Endothelial cell of umbilical vein (primary cell): ENCODE measurements around the gene THSD4. TPM values are rescaled to one million over a fixed set of nuclear protein-coding genes. Genes with fewer than 3 reads are reported as not detected.

Experiments
- BruUV-seq: library from RNA; stranded (reverse); fragments of 400-500 nt; replicated peaks from 2 replicates; lab custom pipeline; 2021; lab: Mats Ljungman, UMichigan
- CTCF ChIA-PET: fragments of 300-600, 350-600 bp; sonication (Branson Sonifier 250); formaldehyde crosslinking; loops from one replicate; lab custom pipeline; 2021; ENCODE audit warnings: antibody characterized with exemption, inconsistent platforms; lab: Charles Lee
- POLR2A ChIA-PET: fragments of 300-600, 350-600 bp; sonication (Branson Sonifier 250); formaldehyde crosslinking; loops from one replicate; lab custom pipeline; 2021; ENCODE audit warnings: antibody characterized with exemption, inconsistent platforms; lab: Charles Lee
- DNase-seq: peaks from one replicate; pipeline ENCODE4 v3.0.0-alpha.2; 2011; ENCODE audit warnings: low read depth, low spot score
- FAIRE-seq: peaks from 2 replicates; lab custom pipeline; 2011; peaks lifted over from hg19 to GRCh38; lab: Jason Lieb, UNC
- H2AFZ ChIP-seq: 2 replicates; pipeline ENCODE4 v1.6.0; 2012; ENCODE audit warnings: low read depth, low read length, control low read depth, inconsistent platforms
- H3K27ac ChIP-seq: 2 replicates; pipeline ENCODE4 v1.5.1; 2011; ENCODE audit warnings: low read depth, mild to moderate bottlenecking, control low read depth, low read length, moderate library complexity; ENCODE audit not compliant: insufficient read depth
- H3K27me3 ChIP-seq, 2 experiments: 2 replicates each; pipeline versions ENCODE4 v1.6.0 to v1.6.1; 2011; ENCODE audit warnings: low read length in 2 of 2, mixed read lengths in 1 of 2; ENCODE audit not compliant: control insufficient read depth in 2 of 2, insufficient read depth in 2 of 2
- H3K36me3 ChIP-seq, 2 experiments: 2 replicates in 1 of 2; 3 replicates in 1 of 2; pipeline ENCODE4 v1.5.1; 2011; ENCODE audit warnings: low read length in 2 of 2, mild to moderate bottlenecking in 1 of 2, moderate library complexity in 1 of 2; ENCODE audit not compliant: control insufficient read depth in 2 of 2, insufficient read depth in 2 of 2; ENCODE audit errors: extremely low read depth in 1 of 2
- H3K4me1 ChIP-seq: 3 replicates; pipeline ENCODE4 v1.5.1; 2011; ENCODE audit warnings: mild to moderate bottlenecking, low read length; ENCODE audit not compliant: control insufficient read depth, insufficient read depth; ENCODE audit errors: extremely low read depth
- H3K4me2 ChIP-seq: 2 replicates; pipeline ENCODE4 v1.6.1; 2011; ENCODE audit warnings: low read length, control low read depth, mixed read lengths; ENCODE audit not compliant: insufficient read depth
- H3K4me3 ChIP-seq, 3 experiments: fragments of 200-600 bp in 1 of 3; sonication (generic), shearing (Covaris generic) in 1 of 3; replicated peaks in 1 of 3; 2 replicates each; pipeline ENCODE4 v1.5.1; 2011 to 2016; ENCODE audit warnings: control low read depth in 3 of 3, low read length in 3 of 3, mild to moderate bottlenecking in 2 of 3, inconsistent platforms in 1 of 3, low read depth in 1 of 3, moderate library complexity in 1 of 3; ENCODE audit not compliant: insufficient read depth in 1 of 3
- H3K79me2 ChIP-seq: 2 replicates; pipeline ENCODE4 v1.6.0; 2012; ENCODE audit warnings: low read length, inconsistent platforms; ENCODE audit not compliant: control insufficient read depth, insufficient read depth
- H3K9ac ChIP-seq: replicated peaks from 2 replicates; pipeline ENCODE3; 2011; ENCODE audit warnings: low read length, control low read depth; ENCODE audit not compliant: insufficient read depth; ENCODE audit errors: extremely low read depth
- H3K9me1 ChIP-seq: replicated peaks from 3 replicates; pipeline ENCODE4 v1.6.0; 2011; ENCODE audit warnings: mild to moderate bottlenecking, low read length; ENCODE audit not compliant: control insufficient read depth, insufficient read depth; ENCODE audit errors: extremely low read depth
- H3K9me3 ChIP-seq: replicated peaks from 2 replicates; pipeline ENCODE4 v1.5.1; 2012; ENCODE audit warnings: low read length, inconsistent platforms; ENCODE audit not compliant: control insufficient read depth, insufficient read depth
- H4K20me1 ChIP-seq: replicated peaks from 2 replicates; pipeline ENCODE3; 2011; ENCODE audit warnings: mild to moderate bottlenecking, low read length; ENCODE audit not compliant: control insufficient read depth, insufficient read depth; ENCODE audit errors: extremely low read depth
- CTCF ChIP-seq, 2 donors: IDR thresholded peaks; 1 replicate in 1 of 2; 2 replicates in 1 of 2; pipeline ENCODE4 v1.5.1; 2011; ENCODE audit warnings: low read length in 2 of 2, mild to moderate bottlenecking in 2 of 2, moderate library complexity in 2 of 2, control low read depth in 1 of 2, inconsistent platforms in 1 of 2, low read depth in 1 of 2; ENCODE audit not compliant: insufficient read depth in 1 of 2; ENCODE audit errors: extremely low read depth in 1 of 2
- EZH2 ChIP-seq: IDR thresholded peaks from 2 replicates; pipeline ENCODE4 v1.6.1; 2012; ENCODE audit warnings: borderline replicate concordance, low read depth, mild to moderate bottlenecking, moderate library complexity, low read length, inconsistent platforms; ENCODE audit not compliant: severe bottlenecking
- FOS ChIP-seq: IDR thresholded peaks from 2 replicates; pipeline ENCODE4 v1.6.1; 2011; ENCODE audit warnings: mild to moderate bottlenecking, low read length, moderate library complexity, borderline replicate concordance; ENCODE audit not compliant: insufficient read depth
- GATA2 ChIP-seq: IDR thresholded peaks from 2 replicates; pipeline ENCODE4 v1.7.0; 2011; ENCODE audit warnings: low read depth, mild to moderate bottlenecking, moderate library complexity, mixed read lengths, low read length; ENCODE audit not compliant: insufficient read length, insufficient read depth
- JUN ChIP-seq: IDR thresholded peaks from 2 replicates; pipeline ENCODE4 v1.6.1; 2011; ENCODE audit warnings: borderline replicate concordance, low read depth; ENCODE audit not compliant: insufficient read length, insufficient read depth
- MAX ChIP-seq: IDR thresholded peaks from 2 replicates; pipeline ENCODE4 v1.6.1; 2011; ENCODE audit not compliant: insufficient read depth, insufficient read length
- MYC ChIP-seq: IDR thresholded peaks from one replicate; pipeline ENCODE4 v1.6.1; 2011; ENCODE audit warnings: mild to moderate bottlenecking, low read depth, low read length
- POLR2A ChIP-seq: IDR thresholded peaks from 2 replicates; pipeline ENCODE4 v1.6.1; 2012; ENCODE audit warnings: low read depth, mild to moderate bottlenecking, control low read depth, low read length
- POLR2AphosphoS5 ChIP-seq: IDR thresholded peaks from 2 replicates; pipeline ENCODE4 v1.6.1; 2012; ENCODE audit warnings: low read depth, mild to moderate bottlenecking, control low read depth, low read length, moderate library complexity; ENCODE audit not compliant: insufficient read depth
- dilution Hi-C: fragments of 300-500 bp; cut with MboI; formaldehyde crosslinking; loops from one replicate; pipeline ENCODE4 v1.15.0; 2019; ENCODE audit warnings: low sequenced_read_pairs; ENCODE audit not compliant: extremely low pct_ligation_motif_present
- intact Hi-C: fragments of 100-400 bp; cut with micrococcal nuclease; formaldehyde crosslinking; loops from one replicate; pipeline ENCODE4 v1.10.0; 2022
- polyA plus RNA-seq, 4 experiments: library from polyadenylated mRNA; depleted of rRNA in 3 of 4; stranded (reverse) in 3 of 4; unstranded in 1 of 4; fragments of >200 nt; gene quantifications; 2 replicates each; pipeline versions ENCODE4 v1.2.1 to v1.2.3, GENCODE V29; 2011 to 2012; ENCODE audit warnings: missing spikeins in 1 of 4
- total RNA-seq: library from RNA; stranded (reverse); gene quantifications from 2 replicates; pipeline ENCODE4 v1.2.3, GENCODE V29; 2021

The THSD4 gene
- total and polyA plus RNA-seq, 2 donors (not counting 3 experiments of a cell fraction or from before 2014, with no cell fraction given): 9.9 to 25.4 TPM

- peaks cover 12% of the 10 kb centered on the region for H3K4me1 ChIP-seq
- no peak overlapping the region for H3K4me2 ChIP-seq
- DNase-seq: no peak
- intact Hi-C loops: no loop called here
- no peaks in the 10 kb centered on the region for H3K9me1 ChIP-seq
- no TSS peak for BruUV-seq
- ChIA-PET CTCF (interaction anchor here (0.8 to 1.6 kb wide), 2 partner anchors 14 to 693 kb away, joined by 3 to 4 read pairs; no protein-coding TSS in a partner anchor), POLR2A (no interaction called here)
- no peak overlapping the region for H2AFZ ChIP-seq
- H4K20me1 ChIP-seq: no peaks in the 10 kb centered on the region
- H3K9ac ChIP-seq: no peak overlapping the region
- H3K4me3 ChIP-seq: no peak overlapping the region
- no peaks in the 10 kb centered on the region for H3K27me3 ChIP-seq
- no peaks in the 10 kb centered on the region for H3K36me3 ChIP-seq
- FAIRE-seq: no peak
- no peak for TF ChIP-seq EZH2
- no peak for TF ChIP-seq CTCF (IDR thresholded peaks at IDR 0.05; ENCODE audit: extremely low read depth in 1 of 2, insufficient read depth in 1 of 2, low read depth in 1 of 2, low read length in 2 of 2)
- no peak for TF ChIP-seq GATA2
- no peak for TF ChIP-seq JUN
- no peak for TF ChIP-seq MYC
- no peak for TF ChIP-seq MAX
- TF ChIP-seq POLR2AphosphoS5: no peak
- TF ChIP-seq FOS: no peak
- TF ChIP-seq POLR2A: no peak
- H3K79me2 ChIP-seq: no peaks in the 10 kb centered on the region
- H3K9me3 ChIP-seq: no peaks in the 10 kb centered on the region
- dilution Hi-C loops: no loop called here
- no peak overlapping the region for H3K27ac ChIP-seq
Observed at GRCh38 chr15:71463156-71463665, 347.9 kb downstream of the THSD4 start.
